ENCODE results near the gene LRRC23. TPM values are rescaled to one million over a fixed set of nuclear protein-coding genes. Genes with fewer than 3 reads are reported as not detected.
A peak's percentile ranks its signal among the peaks of the same experiment; 100 is the strongest.

LRRC23 gene
- total and polyA plus RNA-seq, 9 of the 15 experiments (the other 6 are each of a cell fraction or from before 2014, with no cell fraction given) = 2.2 to 7.0 (median 3.0) TPM

GRCh38 chr12:6961695-6962284, 57.2 kb downstream of the LRRC23 start (continued):
- TF ChIP-seq ATF3 (IDR thresholded peaks at IDR 0.05) (0 out of 2 replicates have a peak, but pooled peaks have one; percentile 6), ATF3 (CRISPR knock-in tag; conservative IDR thresholded peaks at IDR 0.05) (no peak), HES1 (IDR thresholded peaks at IDR 0.05; ENCODE audit: low read depth) (no peak), POLR2A (conservative IDR thresholded peaks at IDR 0.05) (peak; percentile 83), FOXK2 (conservative IDR thresholded peaks at IDR 0.05 in 1 of 2, IDR thresholded peaks at IDR 0.05 in 1 of 2; ENCODE audit: low read depth in 2 of 2) (0 out of 4 replicates have a peak, but pooled peaks of 1 of the 2 experiments have one; percentile 28), PML (IDR thresholded peaks at IDR 0.05; ENCODE audit: low read length) (peak; percentile 50; the same call in 1 of the 2 replicates), CTBP1 (IDR thresholded peaks at IDR 0.05; ENCODE audit: borderline replicate concordance) (peak; percentile 40; the same call in 1 of the 2 replicates), HDAC3 (IDR thresholded peaks at IDR 0.05; ENCODE audit: borderline replicate concordance, partially characterized antibody) (peak; percentile 13), ARID1B (IDR thresholded peaks at IDR 0.05) (peak; percentile 22; the same call in 1 of the 2 replicates), CXXC5 (CRISPR knock-in tag; IDR thresholded peaks at IDR 0.05) (peak; percentile 28), MNT (conservative IDR thresholded peaks at IDR 0.05) (peak in 1 of 2 experiments; percentile 69; a peak in 2 of 4 replicates), PRMT5 (CRISPR knock-in tag; IDR thresholded peaks at IDR 0.05) (no peak), ZC3H11A (IDR thresholded peaks at IDR 0.05; ENCODE audit: low read depth, low read length) (no peak), SMARCC2 (IDR thresholded peaks at IDR 0.05; ENCODE audit: low read depth) (peak; percentile 37; the same call in 1 of the 2 replicates), NFE2L1 (tag; IDR thresholded peaks at IDR 0.05; ENCODE audit: borderline replicate concordance, low read depth) (peak; percentile 35; the same call in 1 of the 2 replicates), NFATC3 (IDR thresholded peaks at IDR 0.05) (0 out of 2 replicates have a peak, but pooled peaks have one; percentile 19), STAT5B (CRISPR knock-in tag; IDR thresholded peaks at IDR 0.05) (no peak), MAFG (tag; conservative IDR thresholded peaks at IDR 0.05) (peak; percentile 91), ZBTB26 (CRISPR knock-in tag; IDR thresholded peaks at IDR 0.05) (no peak), ZBTB7A (IDR thresholded peaks at IDR 0.05; ENCODE audit: borderline replicate concordance, control insufficient read depth, low read depth, low read length) (peak; percentile 74), KDM5B (IDR thresholded peaks at IDR 0.05; ENCODE audit: insufficient replicate concordance, low read depth, low read length) (peak; percentile 69), SUPT5H (IDR thresholded peaks at IDR 0.05) (peak; percentile 61), VEZF1 (CRISPR knock-in tag; IDR thresholded peaks at IDR 0.05) (peak; percentile 67), EP400 (IDR thresholded peaks at IDR 0.05) (peak; percentile 81; the same call in 1 of the 2 replicates)
